Neural progenitor cell (in vitro differentiated cells): Measurements from ENCODE around the gene CHST6.

ENCODE experiments used
- EZH2 ChIP-seq: fragments of 200-600 bp; sonication (generic); IDR thresholded peaks from 2 replicates; pipeline ENCODE4 v1.6.1; 2017; ENCODE audit warnings: antibody characterized with exemption, mild to moderate bottlenecking, moderate library complexity
- EZH2phosphoT487 ChIP-seq: fragments of 200-600 bp; sonication (generic); IDR thresholded peaks from 2 replicates; pipeline ENCODE4 v1.6.1; 2017; ENCODE audit warnings: antibody characterized with exemption
- TF ChIP-seq, protein P1 (sequence below): fragments of 200-600 bp; sonication (generic); IDR thresholded peaks from 2 replicates; pipeline ENCODE4 v1.5.1; 2017; ENCODE audit warnings: antibody characterized with exemption, mild to moderate bottlenecking

DNA sequence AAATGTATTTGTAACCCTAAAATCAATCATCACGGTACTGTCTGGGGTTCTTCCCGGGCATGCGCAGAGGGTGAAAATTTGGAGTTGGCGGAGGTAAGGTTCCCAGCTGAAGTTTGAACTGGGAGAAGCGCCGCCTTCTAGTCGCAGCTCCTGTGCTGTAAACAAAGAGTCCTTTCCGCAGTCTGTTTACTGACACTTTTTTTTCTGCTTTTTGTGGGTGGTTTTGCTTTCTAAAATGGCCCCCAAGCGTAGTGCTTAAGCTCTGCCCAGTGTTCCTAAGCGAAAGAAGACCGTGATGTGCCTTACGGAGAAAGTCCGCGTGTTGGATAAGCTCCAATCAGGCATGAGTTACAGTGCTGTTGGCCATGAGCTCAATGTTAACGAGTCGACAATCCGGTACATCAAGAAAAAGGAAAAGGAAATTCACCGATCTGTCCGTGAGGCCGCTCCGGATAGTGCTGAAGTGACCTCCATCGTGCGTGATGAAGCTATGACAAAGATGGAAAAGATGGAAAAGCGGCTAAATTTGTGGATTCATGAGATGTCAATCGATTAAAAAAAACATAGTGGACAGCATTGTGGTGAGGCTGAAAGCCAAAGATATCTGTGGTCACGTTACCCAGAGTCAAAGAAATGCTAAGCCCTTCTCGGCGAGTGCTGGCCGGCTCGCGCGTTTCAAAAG, 61.4 kb downstream of the CHST6 start:
- TF ChIP-seq, protein P1, sequence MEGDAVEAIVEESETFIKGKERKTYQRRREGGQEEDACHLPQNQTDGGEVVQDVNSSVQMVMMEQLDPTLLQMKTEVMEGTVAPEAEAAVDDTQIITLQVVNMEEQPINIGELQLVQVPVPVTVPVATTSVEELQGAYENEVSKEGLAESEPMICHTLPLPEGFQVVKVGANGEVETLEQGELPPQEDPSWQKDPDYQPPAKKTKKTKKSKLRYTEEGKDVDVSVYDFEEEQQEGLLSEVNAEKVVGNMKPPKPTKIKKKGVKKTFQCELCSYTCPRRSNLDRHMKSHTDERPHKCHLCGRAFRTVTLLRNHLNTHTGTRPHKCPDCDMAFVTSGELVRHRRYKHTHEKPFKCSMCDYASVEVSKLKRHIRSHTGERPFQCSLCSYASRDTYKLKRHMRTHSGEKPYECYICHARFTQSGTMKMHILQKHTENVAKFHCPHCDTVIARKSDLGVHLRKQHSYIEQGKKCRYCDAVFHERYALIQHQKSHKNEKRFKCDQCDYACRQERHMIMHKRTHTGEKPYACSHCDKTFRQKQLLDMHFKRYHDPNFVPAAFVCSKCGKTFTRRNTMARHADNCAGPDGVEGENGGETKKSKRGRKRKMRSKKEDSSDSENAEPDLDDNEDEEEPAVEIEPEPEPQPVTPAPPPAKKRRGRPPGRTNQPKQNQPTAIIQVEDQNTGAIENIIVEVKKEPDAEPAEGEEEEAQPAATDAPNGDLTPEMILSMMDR = no peak
- TF ChIP-seq EZH2 = no peak
- TF ChIP-seq EZH2phosphoT487 = no peak
